K562 (cell line): ENCODE measurements around the gene PRSS27. TPM values are rescaled to one million over a fixed set of nuclear protein-coding genes. Genes with fewer than 3 reads are reported as not detected.

Source experiments
- ATF3 ChIP-seq, 2 experiments: fragments of 450-650 bp in 1 of 2; sonication (generic) in 1 of 2; formaldehyde crosslinking in 1 of 2; IDR thresholded peaks in 1 of 2; conservative IDR thresholded peaks in 1 of 2; 2 replicates each; pipeline versions ENCODE4 v1.6.1 to v1.8.1; 2016 to 2023; ENCODE audit warnings: mild to moderate bottlenecking in 2 of 2, moderate library complexity in 2 of 2, inconsistent platforms in 1 of 2, missing genetic modification reagents in 1 of 2
- ELF1 ChIP-seq: fragments of 200-800 bp; sonication (Bioruptor generic); IDR thresholded peaks from 2 replicates; pipeline ENCODE4 v1.6.1; 2016; ENCODE audit warnings: missing genetic modification characterization, missing compliant biosample characterization
- FOXO4 ChIP-seq: fragments of 450-650 bp; formaldehyde crosslinking; IDR thresholded peaks from 2 replicates; pipeline ENCODE4 v1.4.0; 2020; ENCODE audit warnings: mild to moderate bottlenecking, moderate library complexity
- KDM5B ChIP-seq: fragments of 200-600 bp; sonication (generic); IDR thresholded peaks from 2 replicates; pipeline ENCODE4 v1.6.1; 2012; ENCODE audit warnings: low read depth, mild to moderate bottlenecking, moderate library complexity, low read length, control low read depth, inconsistent platforms; ENCODE audit not compliant: insufficient replicate concordance
- MAFG ChIP-seq: fragments of 450-650 bp; conservative IDR thresholded peaks from 2 replicates; pipeline ENCODE4 v1.6.1; 2016; ENCODE audit warnings: missing genetic modification characterization, missing compliant biosample characterization
- MTA1 ChIP-seq: fragments of 450-650 bp; IDR thresholded peaks from 2 replicates; pipeline ENCODE4 v1.6.1; 2017; ENCODE audit warnings: borderline replicate concordance
- SETDB1 ChIP-seq: IDR thresholded peaks from one replicate; pipeline ENCODE4 v1.6.1; 2012; ENCODE audit warnings: low read length, control low read depth, inconsistent platforms
- SMC3 ChIP-seq: conservative IDR thresholded peaks from 2 replicates; pipeline ENCODE4 v1.6.1; 2011; ENCODE audit warnings: low read depth, low read length, improper control_type of control experiment; ENCODE audit not compliant: insufficient read depth
- ZNF134 ChIP-seq: fragments of 250-450 bp; sonication (Bioruptor Pico); conservative IDR thresholded peaks from 2 replicates; pipeline ENCODE4 v1.4.0; 2020
- polyA plus RNA-seq, 8 experiments: library from polyadenylated mRNA; depleted of rRNA in 4 of 8; stranded (reverse) in 5 of 8; unstranded in 3 of 8; fragments of >200 nt; fragmentation: Nextera tagmentation in 2 of 8; fragmentation: Illumina TruSeq in 1 of 8; extraction: Ambion mirVana in 2 of 8; extraction: Trizol in 1 of 8; gene quantifications; 2 replicates each; pipeline versions ENCODE4 v1.2.1 to v1.2.3, GENCODE V29; 2011 to 2014; ENCODE audit warnings: inconsistent platforms in 1 of 8, missing spikeins in 1 of 8
- total RNA-seq, 7 experiments: library from RNA; depleted of rRNA in 6 of 7; stranded (reverse); fragments of >200 nt in 6 of 7; fragmentation: Illumina TruSeq in 2 of 7; extraction: Trizol in 2 of 7; gene quantifications; 2 replicates each; pipeline versions ENCODE4 v1.2.1 to v1.2.3, GENCODE V29; 2011 to 2021; ENCODE audit warnings: low replicate concordance in 1 of 7
- TF ChIP-seq, protein P1 (sequence below), 2 experiments: IDR thresholded peaks; 2 replicates each; pipeline ENCODE4 v1.6.1; 2011; ENCODE audit warnings: borderline replicate concordance in 1 of 2, control low read depth in 1 of 2, low read depth in 1 of 2, low read length in 1 of 2, mild to moderate bottlenecking in 1 of 2, mixed read lengths in 1 of 2, moderate library complexity in 1 of 2; ENCODE audit not compliant: insufficient read depth in 1 of 2, insufficient read length in 1 of 2, poor library complexity in 1 of 2, severe bottlenecking in 1 of 2; ENCODE audit errors: extremely low read depth in 1 of 2

PRSS27 gene
- total and polyA plus RNA-seq, 9 of the 15 experiments (the other 6 are each of a cell fraction or from before 2014, with no cell fraction given) = 0.09 to 0.20 (median 0.17) TPM; not detected in 5

DNA sequence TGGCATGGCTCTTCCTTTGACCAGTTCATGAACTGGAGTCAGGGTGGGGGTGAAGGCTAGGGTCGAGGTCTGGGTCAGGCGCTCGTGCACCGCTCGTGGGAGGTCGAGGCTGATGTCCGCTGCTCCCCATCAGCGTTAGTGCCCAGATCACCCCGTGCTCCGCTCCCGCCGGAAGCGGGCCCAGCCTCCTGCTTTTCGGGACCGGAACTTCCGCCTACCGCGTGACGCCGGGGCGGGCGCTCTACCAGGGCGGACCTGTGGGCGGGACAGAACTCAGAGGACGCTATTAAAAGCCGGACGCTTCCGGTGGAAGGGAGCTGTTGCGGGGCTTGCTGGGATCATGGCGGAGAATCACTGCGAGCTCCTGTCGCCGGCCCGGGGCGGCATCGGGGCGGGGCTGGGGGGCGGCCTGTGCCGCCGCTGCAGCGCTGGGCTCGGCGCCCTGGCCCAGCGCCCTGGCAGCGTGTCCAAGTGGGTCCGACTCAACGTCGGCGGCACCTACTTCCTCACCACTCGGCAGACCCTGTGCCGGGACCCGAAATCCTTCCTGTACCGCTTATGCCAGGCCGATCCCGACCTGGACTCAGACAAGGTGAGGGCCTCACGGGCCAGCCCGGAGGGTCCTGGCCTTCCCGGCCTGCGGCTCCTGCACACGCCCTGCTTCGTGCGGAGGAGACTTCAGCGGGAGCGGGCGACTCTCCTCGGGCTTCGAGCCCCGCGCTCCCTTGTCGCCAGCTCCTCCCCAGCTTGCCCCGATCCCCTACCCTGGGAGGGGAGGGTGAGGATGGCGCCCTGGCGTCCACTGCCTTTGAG is 37.6 kb downstream of the PRSS27 start, which contains the start of gene KCTD5 (continued):
- TF ChIP-seq SETDB1 = no peak
- TF ChIP-seq ATF3 (IDR thresholded peaks at IDR 0.05) = no peak
- TF ChIP-seq ATF3 (CRISPR knock-in tag; conservative IDR thresholded peaks at IDR 0.05) = peak; percentile 64; the same call in 1 of the 2 replicates
- peak; percentile 81 for TF ChIP-seq KDM5B
- no peak for TF ChIP-seq SMC3
- peak; percentile 98 for TF ChIP-seq ELF1 (tag)
- TF ChIP-seq MTA1 = no peak
- TF ChIP-seq ZNF134 (CRISPR knock-in tag) = no peak
- TF ChIP-seq MAFG (tag) = no peak
- TF ChIP-seq FOXO4 = no peak
- TF ChIP-seq, protein P1, sequence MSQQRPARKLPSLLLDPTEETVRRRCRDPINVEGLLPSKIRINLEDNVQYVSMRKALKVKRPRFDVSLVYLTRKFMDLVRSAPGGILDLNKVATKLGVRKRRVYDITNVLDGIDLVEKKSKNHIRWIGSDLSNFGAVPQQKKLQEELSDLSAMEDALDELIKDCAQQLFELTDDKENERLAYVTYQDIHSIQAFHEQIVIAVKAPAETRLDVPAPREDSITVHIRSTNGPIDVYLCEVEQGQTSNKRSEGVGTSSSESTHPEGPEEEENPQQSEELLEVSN (IDR thresholded peaks at IDR 0.05; ENCODE audit: borderline replicate concordance in 1 of 2, extremely low read depth in 1 of 2, insufficient read depth in 1 of 2, insufficient read length in 1 of 2, low read depth in 1 of 2, low read length in 1 of 2, poor library complexity in 1 of 2, severe bottlenecking in 1 of 2) = peak; percentile 94
